PFSK-1 (cell line): ENCODE measurements around the gene IGDCC3.

ENCODE experiments used
- FOXP2 ChIP-seq: optimal IDR thresholded peaks from 2 replicates; pipeline ENCODE3; 2011; ENCODE audit warnings: borderline replicate concordance, control low read depth, inconsistent platforms; ENCODE audit not compliant: insufficient read depth; ENCODE audit errors: extremely low read length, extremely low read depth
- POLR2AphosphoS5 ChIP-seq: IDR thresholded peaks from 2 replicates; pipeline ENCODE4 v1.6.1; 2012; ENCODE audit warnings: low read depth, mild to moderate bottlenecking, control low read depth, low read length, moderate library complexity
- REST ChIP-seq, 2 experiments: IDR thresholded peaks; 2 replicates each; pipeline versions ENCODE4 v1.6.1 to v1.8.0; 2011 to 2012; ENCODE audit warnings: low read depth in 2 of 2, low read length in 2 of 2, control low read depth in 1 of 2, inconsistent platforms in 1 of 2, mild to moderate bottlenecking in 1 of 2, moderate library complexity in 1 of 2; ENCODE audit not compliant: insufficient read depth in 1 of 2
- TAF1 ChIP-seq: IDR thresholded peaks from 2 replicates; pipeline ENCODE4 v1.6.1; 2012; ENCODE audit warnings: low read length, control low read depth, borderline replicate concordance; ENCODE audit not compliant: insufficient read depth

GRCh38 chr15:65395567-65396202, 17.9 kb upstream of the IGDCC3 start:
- TF ChIP-seq POLR2AphosphoS5 = no peak
- no peak for TF ChIP-seq TAF1
- TF ChIP-seq REST (IDR thresholded peaks at IDR 0.05; ENCODE audit: insufficient read depth in 1 of 2, low read depth in 2 of 2, low read length in 2 of 2) = no peak
- no peak for TF ChIP-seq FOXP2
